LNCAP (cell line): ENCODE results near the gene NCOA1.

Source experiments
- TF ChIP-seq, protein P1 (sequence below): fragments of 450-650 bp; IDR thresholded peaks from 2 replicates; pipeline ENCODE4 v1.5.1; 2017; ENCODE audit warnings: mild to moderate bottlenecking

Gene NCOA1

DNA sequence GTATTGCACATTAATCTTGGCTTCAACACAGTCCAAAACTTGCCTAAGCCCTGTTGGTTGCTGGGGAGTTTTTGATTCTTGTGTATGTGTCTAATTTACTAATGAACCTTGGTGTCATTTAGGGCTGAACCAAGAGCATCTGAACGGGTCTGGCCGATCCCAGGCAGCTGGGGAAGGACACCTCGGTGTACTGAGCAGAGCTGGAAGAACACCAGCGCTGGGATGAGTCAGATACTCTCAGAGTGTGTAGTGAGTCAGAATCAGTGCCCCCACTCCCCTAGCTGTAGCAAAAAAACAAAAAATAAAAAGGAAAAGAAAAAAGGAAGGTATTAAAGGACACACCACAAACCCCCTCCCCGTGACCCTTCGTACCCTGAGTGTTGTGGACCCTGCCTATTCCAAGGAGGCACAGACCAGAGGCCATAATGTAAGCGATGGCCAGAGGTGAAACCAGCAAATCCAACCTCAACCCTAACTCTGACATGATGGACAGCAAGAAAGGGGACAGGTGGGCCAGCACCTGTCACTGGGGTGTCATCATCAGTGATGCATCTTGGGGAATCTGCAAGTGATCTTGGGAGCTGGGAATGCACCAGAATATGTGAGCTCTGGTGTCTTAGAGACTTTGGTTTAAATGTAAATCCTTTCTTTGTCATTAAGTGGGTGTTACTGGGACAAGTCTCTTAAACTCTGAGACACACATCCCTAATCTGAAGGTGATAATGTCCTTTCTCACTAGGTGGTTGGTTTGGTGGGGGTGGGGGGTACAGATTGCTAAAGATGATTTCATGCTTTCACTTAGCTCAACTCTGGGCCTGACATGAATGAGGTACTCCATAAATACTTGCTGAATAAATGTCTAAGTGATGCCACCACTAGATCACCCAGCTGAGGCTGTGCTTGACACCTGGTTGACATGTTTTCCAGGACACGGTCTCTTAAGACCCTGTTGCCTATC lies 34.2 kb upstream of the NCOA1 start:
- TF ChIP-seq, protein P1, sequence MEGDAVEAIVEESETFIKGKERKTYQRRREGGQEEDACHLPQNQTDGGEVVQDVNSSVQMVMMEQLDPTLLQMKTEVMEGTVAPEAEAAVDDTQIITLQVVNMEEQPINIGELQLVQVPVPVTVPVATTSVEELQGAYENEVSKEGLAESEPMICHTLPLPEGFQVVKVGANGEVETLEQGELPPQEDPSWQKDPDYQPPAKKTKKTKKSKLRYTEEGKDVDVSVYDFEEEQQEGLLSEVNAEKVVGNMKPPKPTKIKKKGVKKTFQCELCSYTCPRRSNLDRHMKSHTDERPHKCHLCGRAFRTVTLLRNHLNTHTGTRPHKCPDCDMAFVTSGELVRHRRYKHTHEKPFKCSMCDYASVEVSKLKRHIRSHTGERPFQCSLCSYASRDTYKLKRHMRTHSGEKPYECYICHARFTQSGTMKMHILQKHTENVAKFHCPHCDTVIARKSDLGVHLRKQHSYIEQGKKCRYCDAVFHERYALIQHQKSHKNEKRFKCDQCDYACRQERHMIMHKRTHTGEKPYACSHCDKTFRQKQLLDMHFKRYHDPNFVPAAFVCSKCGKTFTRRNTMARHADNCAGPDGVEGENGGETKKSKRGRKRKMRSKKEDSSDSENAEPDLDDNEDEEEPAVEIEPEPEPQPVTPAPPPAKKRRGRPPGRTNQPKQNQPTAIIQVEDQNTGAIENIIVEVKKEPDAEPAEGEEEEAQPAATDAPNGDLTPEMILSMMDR, result no peak

DNA sequence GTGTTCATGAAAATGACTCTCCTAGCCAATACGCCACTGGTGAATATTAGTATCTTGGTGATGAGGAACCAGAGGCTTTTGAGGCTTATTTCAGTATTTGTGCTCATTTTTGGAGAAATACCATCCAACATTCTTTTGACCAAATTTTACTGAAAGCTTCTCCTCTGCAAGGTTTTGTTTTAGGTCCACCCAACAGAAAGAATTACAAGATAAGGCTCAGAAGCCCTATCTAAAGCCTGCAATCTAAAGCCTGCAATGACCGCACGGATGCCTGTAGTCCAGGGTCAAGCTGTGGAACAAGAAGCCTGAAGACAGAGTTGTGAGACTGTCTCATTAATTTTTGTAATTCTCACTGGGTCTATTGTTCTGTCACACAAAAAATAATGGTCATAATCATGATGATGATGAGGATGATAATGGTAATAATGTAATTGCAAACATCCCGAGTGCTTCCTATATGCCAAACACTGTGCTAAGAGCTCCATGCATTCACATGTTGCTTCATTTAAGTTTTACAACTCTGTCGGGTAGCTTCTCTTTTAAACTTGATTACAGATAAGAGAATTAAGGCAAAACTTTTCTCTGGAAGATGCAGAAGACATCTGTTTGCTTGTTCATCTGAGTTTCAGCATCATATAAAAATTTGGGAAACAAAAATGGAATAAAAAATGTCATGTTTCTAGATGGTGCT lies 33.2 kb upstream of the NCOA1 start:
- TF ChIP-seq, protein P1, result no peak

DNA sequence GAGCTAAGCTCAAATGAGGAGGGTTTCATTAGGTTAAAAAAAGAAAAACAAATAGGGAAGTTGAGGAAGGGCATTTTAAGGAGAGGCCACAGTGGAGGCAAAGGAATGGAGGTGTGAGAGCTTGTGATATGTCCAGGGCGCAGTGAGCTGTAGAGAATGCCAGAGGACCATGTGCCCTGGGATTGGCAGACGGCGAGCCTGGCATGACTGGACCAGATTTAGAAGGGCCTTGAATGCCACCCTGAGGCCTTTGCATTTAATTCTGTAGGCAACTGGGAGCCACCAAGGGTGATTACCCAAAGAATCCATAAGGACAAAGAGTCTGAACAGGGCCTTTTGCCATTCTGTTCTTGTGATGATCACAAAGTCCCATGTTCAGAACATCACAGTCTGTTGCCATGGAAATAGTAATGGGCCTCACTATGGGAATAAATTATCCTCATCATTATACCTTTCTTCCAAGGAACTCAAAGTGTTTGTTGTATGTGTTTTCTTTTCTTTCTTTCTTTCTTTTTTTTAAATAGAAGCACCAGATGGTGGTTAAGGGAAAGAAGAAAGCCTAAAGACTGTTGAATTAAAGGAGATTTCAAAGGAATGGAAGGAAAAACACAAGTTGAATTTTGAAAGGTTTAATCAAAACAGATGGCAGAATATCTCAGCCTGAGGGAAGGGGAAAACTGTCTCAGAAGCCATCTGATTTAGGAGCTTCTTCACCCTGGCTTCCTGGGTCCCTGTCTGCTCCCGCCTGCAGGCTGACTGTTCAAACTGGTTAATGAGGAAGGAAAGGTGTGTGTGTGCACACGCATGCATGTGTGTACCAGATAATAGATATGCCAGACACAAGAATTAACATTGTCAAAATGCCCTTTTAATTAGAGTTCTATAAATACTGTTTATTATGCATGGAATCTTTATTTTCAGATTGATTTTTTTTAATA lies 31.6 kb upstream of the NCOA1 start:
- TF ChIP-seq, protein P1, result no peak

DNA sequence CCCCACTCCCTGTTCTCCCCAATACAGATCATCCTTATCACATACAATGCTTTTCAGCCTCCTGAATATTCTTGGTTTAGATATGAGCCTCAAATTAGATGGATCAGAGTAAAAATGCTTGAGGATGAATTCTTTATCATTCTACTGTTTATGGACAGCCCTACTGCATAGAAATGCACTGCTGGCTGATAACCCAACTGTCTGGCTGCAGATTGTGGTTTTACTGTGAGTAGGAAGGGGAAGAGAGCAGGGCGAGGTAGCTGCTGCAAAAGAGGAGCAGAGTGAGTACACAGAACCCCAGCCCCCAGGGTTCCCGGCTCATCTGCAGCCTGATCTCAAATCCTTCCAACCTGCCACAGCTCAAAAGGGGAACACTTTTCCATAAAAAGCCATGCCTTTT lies 29.4 kb upstream of the NCOA1 start:
- TF ChIP-seq, protein P1, result no peak

DNA sequence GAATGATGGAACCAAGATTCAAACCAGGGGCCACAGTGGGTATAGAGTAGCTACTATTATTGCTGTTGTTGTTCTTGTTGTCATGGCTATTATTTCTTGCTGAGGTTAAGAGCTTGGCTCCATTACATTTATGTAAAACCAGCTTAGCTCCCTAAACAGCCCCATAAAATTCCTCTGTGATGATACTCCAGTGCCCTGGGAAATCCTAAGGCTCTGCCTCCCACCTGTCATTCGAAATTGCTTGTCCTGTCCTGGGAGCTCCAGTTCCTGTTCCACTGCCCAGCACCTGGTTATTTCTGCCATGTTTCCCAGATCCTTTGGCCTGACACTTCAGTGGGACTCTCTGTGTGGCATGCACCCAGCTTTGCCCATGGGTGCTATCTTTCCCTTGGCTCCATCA lies 27.8 kb upstream of the NCOA1 start:
- TF ChIP-seq, protein P1, result no peak

DNA sequence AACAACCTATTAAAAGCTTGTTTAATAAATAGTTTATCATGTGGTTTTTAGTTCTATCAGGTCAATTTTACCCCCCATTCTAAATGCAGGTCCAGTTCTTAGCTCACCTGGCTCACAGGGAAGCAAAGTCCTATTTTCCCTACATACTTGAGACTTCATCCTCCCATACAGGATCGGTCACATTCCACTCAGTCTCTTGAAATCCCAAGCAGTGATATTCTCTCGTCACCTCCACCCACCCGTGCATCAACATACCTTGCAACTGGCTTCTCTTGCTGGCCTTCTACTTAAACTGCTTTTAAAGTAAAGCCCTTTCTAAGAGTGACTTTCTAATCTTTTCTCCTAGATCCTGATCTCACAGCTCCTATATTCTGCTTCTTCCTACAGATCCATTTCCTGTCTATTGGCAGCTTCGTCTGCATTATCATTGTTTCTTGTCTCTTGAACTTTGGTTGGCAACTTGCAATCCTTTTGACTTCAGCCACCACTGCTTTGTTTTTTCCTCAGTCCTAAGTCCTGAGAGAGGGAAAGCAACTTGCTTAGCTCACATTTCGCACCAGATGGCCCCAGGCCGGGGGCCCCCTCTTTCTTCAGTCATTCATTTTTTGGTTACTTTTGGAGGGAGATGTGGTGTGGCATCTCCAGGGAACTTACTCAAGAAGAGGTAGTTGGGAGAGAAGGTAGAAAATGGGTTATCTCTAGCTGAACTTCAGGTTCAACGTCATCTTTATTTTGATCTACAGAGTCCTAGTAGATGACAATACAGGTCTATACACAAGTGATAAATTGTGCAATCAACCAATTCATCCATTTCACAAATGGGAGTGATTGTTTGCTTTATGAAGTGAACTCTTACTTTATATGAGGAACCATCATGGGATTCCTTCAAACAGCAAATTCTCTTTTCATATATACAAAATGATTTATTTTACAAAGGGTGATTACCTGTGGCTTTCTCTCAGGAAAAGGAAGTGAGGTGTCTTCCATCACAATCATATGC lies 23.9 kb upstream of the NCOA1 start:
- TF ChIP-seq, protein P1, result no peak
